Body of pancreas (tissue), 4 donors: ENCODE results near the gene SPATA13. TPM values are rescaled to one million over a fixed set of nuclear protein-coding genes. Genes with fewer than 3 reads are reported as not detected.

Experiments
- ATAC-seq: fragments of 150-250 bp; one replicate; pipeline ENCODE4 v1.9.1; 2016
- DNase-seq, 4 donors: peaks; one replicate each; pipeline ENCODE4 v3.0.0-alpha.2; 2019
- H3K27ac ChIP-seq, 4 donors: fragments of 200-600 bp; sonication (generic); 1 replicate in 3 of 4; 2 replicates in 1 of 4; pipeline versions ENCODE4 v1.5.1 to v1.6.1; 2016 to 2019; ENCODE audit warnings: mild to moderate bottlenecking in 1 of 4, mixed read lengths in 1 of 4, moderate library complexity in 1 of 4
- H3K27me3 ChIP-seq, 2 donors: fragments of 200-600 bp; sonication (generic); one replicate each; pipeline ENCODE4 v1.6.0; 2016; ENCODE audit warnings: mild to moderate bottlenecking in 1 of 2
- H3K36me3 ChIP-seq, 2 donors: fragments of 200-600 bp; sonication (generic); replicated peaks in 1 of 2; 2 replicates each; pipeline ENCODE4 v1.5.1; 2016; ENCODE audit warnings: low read depth in 2 of 2; ENCODE audit not compliant: insufficient read depth in 1 of 2
- H3K4me1 ChIP-seq: fragments of 200-600 bp; sonication (generic); one replicate; pipeline ENCODE4 v1.6.0; 2016
- H3K4me3 ChIP-seq, 2 donors: fragments of 200-600 bp; sonication (generic); 1 replicate in 1 of 2; 2 replicates in 1 of 2; pipeline ENCODE4 v1.5.1; 2016 to 2019
- H3K9me3 ChIP-seq, 3 donors: fragments of 200-600 bp; sonication (generic); 1 replicate in 2 of 3; 2 replicates in 1 of 3; pipeline ENCODE4 v1.5.1; 2016
- CTCF ChIP-seq, 7 experiments: fragments of 450-650 bp in 4 of 7; fragments of 200-600 bp in 3 of 7; sonication (generic) in 3 of 7; IDR thresholded peaks; one replicate each; pipeline ENCODE4 v1.5.1; 2016 to 2019; ENCODE audit warnings: antibody characterized with exemption in 7 of 7
- POLR2A ChIP-seq, 3 donors: fragments of 450-650 bp; IDR thresholded peaks; one replicate each; pipeline ENCODE4 v1.6.1; 2016; ENCODE audit warnings: antibody characterized with exemption in 3 of 3, mild to moderate bottlenecking in 2 of 3
- WGBS, 2 donors: methylation state at CpG; one replicate each; pipeline ENCODE4 v1.1.5; 2017; 5-methylcytosine and 5-hydroxymethylcytosine counted together
- intact Hi-C: fragments of 100-400 bp; cut with DNase I; formaldehyde crosslinking; loops from one replicate; pipeline ENCODE4 v1.15.1; 2023
- total RNA-seq, 2 donors: library from RNA; depleted of rRNA; stranded (reverse); fragments of >200 nt; gene quantifications; one replicate each; pipeline ENCODE4 v1.1.0, GENCODE V29; 2016

Gene SPATA13
- total RNA-seq, 2 donors from 2014 or later = 83.3 to 359 TPM

- no peaks in the 10 kb centered on the region for H3K36me3 ChIP-seq
- ATAC-seq (peak; percentile 10), DNase-seq (no peak)
- peaks cover 65% of the 10 kb centered on the region for H3K4me1 ChIP-seq
- no peak overlapping the region for H3K4me3 ChIP-seq
- intact Hi-C loops = no loop called here
- peak overlapping the region in 1 of 4 donors; percentile 42 for H3K27ac ChIP-seq
- 9 to 12% methylated on average over 4 of the region's 4 CpGs for WGBS, 2 donors
- no peaks in the 10 kb centered on the region for H3K27me3 ChIP-seq
- no peaks in the 10 kb centered on the region for H3K9me3 ChIP-seq
- TF ChIP-seq POLR2A (IDR thresholded peaks at IDR 0.05) (no peak), CTCF (IDR thresholded peaks at IDR 0.05) (no peak)
Observed at GRCh38 chr13:24263632-24264031, 103.1 kb downstream of the SPATA13 start.

GRCh38 chr13:24264976-24265375 lies 104.5 kb downstream of the SPATA13 start:
- H3K4me3 ChIP-seq = no peak overlapping the region
- peaks cover 76% of the 10 kb centered on the region for H3K4me1 ChIP-seq
- no peaks in the 10 kb centered on the region for H3K36me3 ChIP-seq
- ATAC-seq (peak; percentile 22), DNase-seq (no peak)
- peak overlapping the region in 2 of 4 donors; percentile 10 to 42 for H3K27ac ChIP-seq
- WGBS, 2 donors = 63 to 71% methylated on average over 7 to 8 of the region's 8 CpGs
- H3K9me3 ChIP-seq = no peaks in the 10 kb centered on the region
- H3K27me3 ChIP-seq = no peaks in the 10 kb centered on the region
- intact Hi-C loops = no loop called here
- TF ChIP-seq POLR2A (IDR thresholded peaks at IDR 0.05) (no peak), CTCF (IDR thresholded peaks at IDR 0.05) (no peak)

GRCh38 chr13:24265453-24265852 lies 104.9 kb downstream of the SPATA13 start:
- no peak for TF ChIP-seq POLR2A (IDR thresholded peaks at IDR 0.05)
- no peak for TF ChIP-seq CTCF (IDR thresholded peaks at IDR 0.05)
- WGBS, 2 donors = 79 to 100% methylated on average over 2 to 3 of the region's 3 CpGs
- Histone ChIP-seq H3K36me3 (no peaks in the 10 kb centered on the region), H3K27me3 (no peaks in the 10 kb centered on the region), H3K27ac (no peak overlapping the region), H3K4me3 (no peak overlapping the region), H3K4me1 (peaks cover 79% of the 10 kb centered on the region), H3K9me3 (no peaks in the 10 kb centered on the region)
- no peak for DNase-seq
- no peak for ATAC-seq
- intact Hi-C loops = no loop called here

GRCh38 chr13:24267274-24267673 lies 106.8 kb downstream of the SPATA13 start:
- Histone ChIP-seq H3K4me3 (no peak overlapping the region), H3K27ac (peak overlapping the region in 2 of 4 donors; percentile 22 to 25), H3K27me3 (no peaks in the 10 kb centered on the region), H3K4me1 (peaks cover 81% of the 10 kb centered on the region), H3K36me3 (no peaks in the 10 kb centered on the region), H3K9me3 (no peaks in the 10 kb centered on the region)
- DNase-seq (no peak), ATAC-seq (no peak)
- no peak for TF ChIP-seq CTCF (IDR thresholded peaks at IDR 0.05)
- no peak for TF ChIP-seq POLR2A (IDR thresholded peaks at IDR 0.05)
- intact Hi-C loops = no loop called here
- WGBS, 2 donors = 62 to 73% methylated on average over 3 of the region's 3 CpGs

GRCh38 chr13:24267801-24268200 lies 107.3 kb downstream of the SPATA13 start:
- H3K9me3 ChIP-seq = no peaks in the 10 kb centered on the region
- H3K36me3 ChIP-seq = no peaks in the 10 kb centered on the region
- intact Hi-C loops = no loop called here
- TF ChIP-seq POLR2A (IDR thresholded peaks at IDR 0.05) = no peak
- no peak for TF ChIP-seq CTCF (IDR thresholded peaks at IDR 0.05)
- H3K27me3 ChIP-seq = no peaks in the 10 kb centered on the region
- no peak for DNase-seq
- peak overlapping the region in 2 of 4 donors; percentile 22 to 25 for H3K27ac ChIP-seq
- WGBS, 2 donors = 86 to 89% methylated on average over 2 of the region's 2 CpGs
- no peak overlapping the region for H3K4me3 ChIP-seq
- no peak for ATAC-seq
- peaks cover 81% of the 10 kb centered on the region for H3K4me1 ChIP-seq
